Choroid plexus epithelial cell (primary cell): ENCODE measurements around the gene SRRM3.
"Not testable (repeated sequence)": the region's sequence is repeated elsewhere in the genome, so short reads cannot be mapped to it uniquely, and the experiment has no call there.

ENCODE experiments used
- DNase-seq: peaks from one replicate; pipeline ENCODE4 v3.0.0-alpha.2; 2010; ENCODE audit warnings: low read depth
- H3K4me3 ChIP-seq: 2 replicates; pipeline ENCODE4 v1.5.1; 2011; ENCODE audit warnings: low read depth, mild to moderate bottlenecking, control low read depth, low read length, moderate library complexity
- TF ChIP-seq, protein P1 (sequence below): conservative IDR thresholded peaks from 2 replicates; pipeline ENCODE4 v1.5.1; 2011; ENCODE audit warnings: low read depth, mild to moderate bottlenecking, control low read depth, inconsistent platforms, low read length, moderate library complexity

Gene SRRM3

DNA sequence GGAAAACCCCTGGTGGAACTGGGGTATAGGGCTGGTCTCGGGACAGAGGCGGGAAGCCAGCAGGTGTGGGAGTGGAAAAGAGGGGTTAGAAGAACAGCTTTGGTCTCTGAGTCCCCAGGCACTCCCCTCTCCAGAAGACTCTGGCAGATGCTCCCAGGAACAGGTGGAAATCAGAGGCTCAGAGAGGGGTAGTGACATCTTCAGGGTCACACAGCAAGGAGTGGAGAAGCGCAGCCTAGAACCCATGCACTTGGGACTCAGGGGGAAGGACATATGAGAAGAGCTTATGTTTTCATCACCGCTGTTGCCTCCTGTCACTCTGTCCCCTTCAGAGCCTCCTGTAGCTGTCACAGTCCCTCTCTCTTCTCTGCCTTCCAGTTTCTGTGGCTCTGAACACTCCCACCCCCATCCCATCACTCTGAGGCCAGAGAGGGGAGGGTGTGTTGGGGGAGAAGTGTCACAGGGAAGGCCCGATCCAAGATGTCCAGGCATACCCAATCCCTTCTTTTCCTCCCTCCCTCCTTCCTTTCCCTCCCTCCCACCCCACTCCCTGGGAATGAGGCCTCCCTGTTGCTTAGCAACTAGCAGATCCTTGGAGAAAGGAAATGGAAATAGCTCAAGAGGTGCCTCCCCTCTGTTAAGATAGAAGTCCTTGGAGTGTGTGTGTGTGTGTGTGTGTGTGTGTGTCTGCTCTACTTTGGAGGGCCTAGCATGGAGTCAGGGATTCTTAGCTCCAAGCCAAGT lies 32.0 kb downstream of the SRRM3 start:
- no peak for DNase-seq
- TF ChIP-seq, protein P1, sequence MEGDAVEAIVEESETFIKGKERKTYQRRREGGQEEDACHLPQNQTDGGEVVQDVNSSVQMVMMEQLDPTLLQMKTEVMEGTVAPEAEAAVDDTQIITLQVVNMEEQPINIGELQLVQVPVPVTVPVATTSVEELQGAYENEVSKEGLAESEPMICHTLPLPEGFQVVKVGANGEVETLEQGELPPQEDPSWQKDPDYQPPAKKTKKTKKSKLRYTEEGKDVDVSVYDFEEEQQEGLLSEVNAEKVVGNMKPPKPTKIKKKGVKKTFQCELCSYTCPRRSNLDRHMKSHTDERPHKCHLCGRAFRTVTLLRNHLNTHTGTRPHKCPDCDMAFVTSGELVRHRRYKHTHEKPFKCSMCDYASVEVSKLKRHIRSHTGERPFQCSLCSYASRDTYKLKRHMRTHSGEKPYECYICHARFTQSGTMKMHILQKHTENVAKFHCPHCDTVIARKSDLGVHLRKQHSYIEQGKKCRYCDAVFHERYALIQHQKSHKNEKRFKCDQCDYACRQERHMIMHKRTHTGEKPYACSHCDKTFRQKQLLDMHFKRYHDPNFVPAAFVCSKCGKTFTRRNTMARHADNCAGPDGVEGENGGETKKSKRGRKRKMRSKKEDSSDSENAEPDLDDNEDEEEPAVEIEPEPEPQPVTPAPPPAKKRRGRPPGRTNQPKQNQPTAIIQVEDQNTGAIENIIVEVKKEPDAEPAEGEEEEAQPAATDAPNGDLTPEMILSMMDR = no peak

DNA sequence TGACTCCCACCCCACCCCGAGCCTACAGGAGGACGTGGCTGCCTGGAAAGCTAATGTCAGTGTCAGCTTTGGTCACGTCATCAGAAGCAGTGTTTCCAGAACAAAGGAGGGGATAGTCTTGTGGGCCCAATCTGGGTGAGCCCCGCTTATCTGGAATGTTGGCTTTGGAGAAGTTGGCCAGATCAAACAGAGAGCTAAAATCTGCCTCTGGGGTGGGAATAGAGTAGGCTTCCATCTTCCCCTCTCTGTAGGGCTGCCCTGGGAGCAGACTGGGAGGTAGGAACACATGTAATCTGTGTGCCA lies 32.5 kb downstream of the SRRM3 start:
- no peak overlapping the region for H3K4me3 ChIP-seq
- no peak for DNase-seq
- TF ChIP-seq, protein P1 = no peak

More for the DNA sequence above, 32.0 kb downstream of the SRRM3 start:
- no peak overlapping the region for H3K4me3 ChIP-seq

DNA sequence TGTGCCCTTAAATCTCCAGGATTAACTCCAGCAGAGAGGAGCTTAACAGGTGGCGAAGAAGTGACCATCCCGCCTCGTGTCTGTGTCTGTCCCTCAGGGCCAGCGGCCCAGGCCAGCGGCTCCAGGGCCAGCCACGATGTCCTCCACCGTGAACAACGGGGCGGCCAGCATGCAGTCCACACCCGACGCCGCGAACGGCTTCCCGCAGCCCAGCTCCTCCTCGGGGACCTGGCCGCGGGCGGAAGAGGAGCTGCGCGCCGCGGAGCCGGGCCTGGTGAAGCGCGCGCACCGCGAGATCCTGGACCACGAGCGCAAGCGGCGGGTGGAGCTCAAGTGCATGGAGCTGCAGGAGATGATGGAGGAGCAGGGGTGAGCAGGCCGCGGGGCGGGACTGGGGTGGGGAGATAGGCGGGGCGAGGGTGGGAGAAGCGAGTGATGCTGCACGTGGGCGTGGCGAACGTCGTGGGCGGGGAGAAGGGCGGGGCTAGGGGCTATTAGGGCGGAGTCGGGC lies 33.3 kb downstream of the SRRM3 start:
- TF ChIP-seq, protein P1 = no peak
- peak; percentile 88 for DNase-seq

DNA sequence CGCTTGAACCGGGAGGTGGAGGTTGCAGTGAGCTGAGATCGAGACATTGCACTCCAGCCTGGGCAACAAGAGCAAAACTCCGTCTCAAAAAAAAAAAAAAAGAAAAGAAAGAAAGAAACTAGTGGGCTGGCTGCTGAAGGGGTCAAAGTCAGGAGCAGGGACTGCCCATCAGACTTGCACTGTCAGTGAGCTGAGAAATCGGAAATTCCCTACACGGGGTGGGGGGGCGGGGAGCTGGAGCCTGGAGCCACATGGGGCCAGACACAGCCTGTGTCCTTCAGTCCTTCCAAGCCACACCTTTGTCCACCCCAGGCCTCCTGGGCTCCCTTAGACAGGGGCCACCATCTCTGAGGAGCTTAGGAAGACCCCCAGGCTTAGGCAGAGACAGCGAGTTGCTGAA lies 34.5 kb downstream of the SRRM3 start:
- DNase-seq = no peak
- no peak overlapping the region for H3K4me3 ChIP-seq
- TF ChIP-seq, protein P1 = no peak

More for the DNA sequence above, 33.3 kb downstream of the SRRM3 start:
- H3K4me3 ChIP-seq = peak overlapping the region; percentile 26

DNA sequence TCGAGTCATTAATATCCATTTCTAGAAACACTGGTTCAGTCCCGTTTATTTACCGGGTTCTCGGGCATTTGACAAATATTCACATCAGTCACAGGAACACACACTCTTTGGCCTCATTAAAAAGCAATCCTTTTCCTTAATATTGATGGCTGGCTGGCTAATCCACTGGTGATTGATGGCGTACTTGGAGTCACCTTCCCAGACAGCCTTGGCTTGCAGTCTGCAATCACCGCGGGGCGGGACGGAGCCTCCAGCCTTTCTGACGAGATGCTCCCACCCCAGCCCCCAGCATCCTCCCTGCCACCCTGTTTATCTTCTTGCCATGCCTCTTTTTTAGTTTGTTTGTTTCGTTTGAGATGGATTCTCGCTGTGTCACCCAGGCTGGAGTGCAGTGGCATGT lies 36.6 kb downstream of the SRRM3 start:
- DNase-seq = no peak
- no peak overlapping the region for H3K4me3 ChIP-seq
- TF ChIP-seq, protein P1 = no peak

DNA sequence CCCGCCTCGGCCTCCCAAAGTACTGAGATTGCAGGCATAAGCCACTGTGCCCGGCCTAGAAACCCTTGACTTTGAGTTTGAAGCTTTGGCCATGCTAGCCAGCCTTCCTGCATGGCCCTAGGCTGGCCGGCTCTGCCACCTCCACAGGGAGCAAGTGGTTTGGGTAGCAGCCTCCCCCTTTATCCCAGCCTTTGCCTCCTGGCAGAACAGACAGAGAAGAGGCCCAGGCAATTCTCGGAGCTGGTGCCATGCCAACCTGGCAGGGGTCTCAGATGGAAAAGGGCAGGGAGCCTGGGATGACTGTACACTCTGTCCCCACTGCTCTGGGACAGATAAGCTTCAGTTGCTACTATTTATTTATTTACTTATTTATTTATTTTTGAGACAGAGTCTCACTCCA lies 39.4 kb downstream of the SRRM3 start:
- H3K4me3 ChIP-seq = no peak overlapping the region
- DNase-seq = no peak
- TF ChIP-seq, protein P1 = no peak

DNA sequence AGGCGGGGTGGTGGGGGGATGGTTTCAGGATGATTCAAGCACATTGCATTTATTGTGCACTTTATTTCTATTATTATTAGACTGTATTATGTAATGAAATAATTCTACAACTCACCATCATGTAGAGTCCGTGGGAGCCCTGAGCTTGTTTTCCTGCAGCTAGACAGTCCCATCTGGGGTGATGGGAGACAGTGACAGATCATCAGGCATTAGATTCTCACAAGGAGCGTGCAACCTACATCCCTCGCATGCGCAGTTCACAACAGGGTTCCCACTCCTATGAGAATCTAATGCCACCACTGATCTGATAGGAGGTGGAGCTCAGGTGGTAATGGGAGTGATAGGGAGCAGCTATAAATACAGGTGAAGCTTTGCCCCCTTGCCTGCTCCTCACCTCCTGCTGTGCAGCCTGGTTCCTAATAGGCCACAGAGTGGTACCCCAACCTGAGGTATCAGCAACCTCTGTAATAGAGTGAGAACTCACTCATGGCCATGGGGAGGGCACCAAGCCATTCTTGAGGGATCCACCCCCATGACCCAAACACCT lies 40.9 kb downstream of the SRRM3 start:
- H3K4me3 ChIP-seq, DNase-seq: not testable (repeated sequence)
